GM12878 (cell line): Measurements from ENCODE around the gene PTGES3L. TPM values are rescaled to one million over a fixed set of nuclear protein-coding genes. Genes with fewer than 3 reads are reported as not detected.

Experiments used
- ATAC-seq: fragments of 200-7000 bp; cut with Tn5 transposase; 3 replicates; pipeline ENCODE4 v1.9.1; 2020; ENCODE audit warnings: mild to moderate bottlenecking, moderate library complexity
- BruUV-seq: library from RNA; stranded (reverse); fragments of 400-500 nt; replicated peaks from 2 replicates; lab custom pipeline; 2021; lab: Mats Ljungman, UMichigan
- CTCF ChIA-PET: fragments of 300-600 bp; sonication (Branson Sonifier 250); formaldehyde crosslinking; extraction: SDS; loops from one replicate; lab custom pipeline; 2021; ENCODE audit warnings: inconsistent platforms; lab: Yijun Ruan, JAX
- POLR2A ChIA-PET: fragments of 350-600 bp; formaldehyde crosslinking; extraction: SDS; loops from one replicate; lab custom pipeline; 2021; ENCODE audit warnings: inconsistent platforms; lab: Charles Lee
- RAD21 ChIA-PET: fragments of 300-600 bp; sonication (Branson Sonifier 250); formaldehyde crosslinking; loops from one replicate; lab custom pipeline; 2023; ENCODE audit warnings: antibody characterized with exemption; ENCODE audit not compliant: unreplicated experiment; lab: Charles Lee
- SMC1A ChIA-PET: fragments of 300-600 bp; sonication (Branson Sonifier 250); formaldehyde crosslinking; loops from one replicate; lab custom pipeline; 2023; ENCODE audit not compliant: unreplicated experiment, uncharacterized antibody; lab: Charles Lee
- DNase-seq: peaks from one replicate; pipeline ENCODE4 v3.0.0-alpha.2; 2011; ENCODE audit warnings: low read depth, low spot score
- FAIRE-seq: peaks from 3 replicates; lab custom pipeline; 2011; peaks lifted over from hg19 to GRCh38; lab: Jason Lieb, UNC
- H2AFZ ChIP-seq: 2 replicates; pipeline ENCODE4 v1.6.0; 2011; ENCODE audit warnings: low read depth, low read length, control low read depth; ENCODE audit not compliant: control insufficient read depth
- H3K27ac ChIP-seq: 2 replicates; pipeline ENCODE4 v1.5.1; 2011; ENCODE audit warnings: control low read depth; ENCODE audit not compliant: control insufficient read depth, insufficient read depth
- H3K27me3 ChIP-seq, 2 experiments: replicated peaks in 1 of 2; 2 replicates each; pipeline versions ENCODE4 v1.6.0 to v1.6.1; 2011; ENCODE audit warnings: low read length in 1 of 2; ENCODE audit not compliant: control insufficient read depth in 2 of 2, insufficient read depth in 2 of 2
- H3K36me3 ChIP-seq, 2 experiments: 2 replicates each; pipeline ENCODE4 v1.5.1; 2011; ENCODE audit warnings: low read length in 1 of 2; ENCODE audit not compliant: control insufficient read depth in 2 of 2, insufficient read depth in 2 of 2
- H3K4me1 ChIP-seq: 2 replicates; pipeline ENCODE4 v1.6.1; 2011; ENCODE audit warnings: mild to moderate bottlenecking, low read length, moderate library complexity, mixed read lengths; ENCODE audit not compliant: control insufficient read depth, insufficient read depth
- H3K4me2 ChIP-seq: 2 replicates; pipeline ENCODE4 v1.6.0; 2011; ENCODE audit warnings: control low read depth; ENCODE audit not compliant: control insufficient read depth, insufficient read depth
- H3K4me3 ChIP-seq: fragments of 200-600 bp; sonication (generic); 2 replicates; pipeline ENCODE4 v1.5.1; 2016
- H3K79me2 ChIP-seq: 2 replicates; pipeline ENCODE4 v1.6.0; 2011; ENCODE audit warnings: low read length; ENCODE audit not compliant: control insufficient read depth, insufficient read depth
- H3K9ac ChIP-seq: 2 replicates; pipeline ENCODE4 v1.8.0; 2011; ENCODE audit warnings: low read length, control low read depth, mixed read lengths; ENCODE audit not compliant: control insufficient read depth, insufficient read depth
- H3K9me3 ChIP-seq: replicated peaks from 3 replicates; pipeline ENCODE4 v1.5.1; 2011; ENCODE audit warnings: mild to moderate bottlenecking, low read length; ENCODE audit not compliant: control insufficient read depth, insufficient read depth
- H4K20me1 ChIP-seq: 2 replicates; pipeline ENCODE4 v1.6.0; 2011; ENCODE audit not compliant: control insufficient read depth, insufficient read depth
- CBFB ChIP-seq: IDR thresholded peaks from 2 replicates; pipeline ENCODE4 v1.6.1; 2016; ENCODE audit warnings: antibody characterized with exemption, low read depth
- GABPA ChIP-seq: IDR thresholded peaks from 2 replicates; pipeline ENCODE4 v1.6.1; 2014; ENCODE audit warnings: antibody characterized with exemption, low read depth, mild to moderate bottlenecking, inconsistent platforms
- HCFC1 ChIP-seq: fragments of 150-350 bp; IDR thresholded peaks from 2 replicates; pipeline ENCODE4 v1.6.1; 2014; ENCODE audit warnings: low read length
- NFXL1 ChIP-seq: fragments of 450-650 bp; IDR thresholded peaks from 2 replicates; pipeline ENCODE4 v1.6.1; 2017; ENCODE audit warnings: antibody characterized with exemption, mild to moderate bottlenecking, borderline replicate concordance
- NR2C1 ChIP-seq: fragments of 450-650 bp; IDR thresholded peaks from 2 replicates; pipeline ENCODE4 v1.6.1; 2017; ENCODE audit warnings: antibody characterized with exemption, mild to moderate bottlenecking, moderate library complexity
- NR2F1 ChIP-seq: fragments of 450-650 bp; conservative IDR thresholded peaks from 2 replicates; pipeline ENCODE4 v1.6.1; 2017; ENCODE audit warnings: mild to moderate bottlenecking
- RAD51 ChIP-seq: fragments of 450-650 bp; IDR thresholded peaks from 2 replicates; pipeline ENCODE4 v1.6.1; 2016; ENCODE audit warnings: moderate library complexity, mild to moderate bottlenecking, inconsistent platforms
- WGBS: methylation state at CpG from one replicate; pipeline ENCODE4 v1.1.6; 2016; ENCODE audit warnings: low lambda C conversion rate; ENCODE audit not compliant: insufficient replicate concordance, insufficient coverage; ENCODE audit errors: missing lambda C conversion rate; 5-methylcytosine and 5-hydroxymethylcytosine counted together
- in situ Hi-C: fragments of 300-500 bp; cut with MboI; formaldehyde crosslinking; loops from 9 replicates; pipeline ENCODE4 v1.14.3; 2018; ENCODE audit warnings: mixed read lengths
- intact Hi-C: fragments of 100-400 bp; cut with micrococcal nuclease; formaldehyde crosslinking; loops from one replicate; pipeline ENCODE4 v1.14.2; 2022; ENCODE audit not compliant: unreplicated experiment
- polyA plus RNA-seq, 11 experiments: library from polyadenylated mRNA; depleted of rRNA in 4 of 11; unstranded in 6 of 11; stranded (reverse) in 5 of 11; fragments of >200 nt; fragmentation: Nextera tagmentation in 4 of 11; fragmentation: Illumina TruSeq in 1 of 11; extraction: Ambion mirVana in 4 of 11; extraction: Trizol in 1 of 11; gene quantifications; 1 replicate in 1 of 11; 2 replicates in 10 of 11; pipeline versions ENCODE4 v1.2.1 to v1.2.3, GENCODE V29; 2011 to 2016; ENCODE audit warnings: inconsistent platforms in 2 of 11, missing spikeins in 2 of 11, low read depth in 1 of 11
- total RNA-seq, 4 experiments: library from RNA; depleted of rRNA in 3 of 4; stranded (reverse); fragments of >200 nt in 3 of 4; fragmentation: Illumina TruSeq in 1 of 4; extraction: Trizol in 1 of 4; gene quantifications; 2 replicates each; pipeline versions ENCODE4 v1.2.1 to v1.2.3, GENCODE V29; 2013 to 2021
- TF ChIP-seq, protein P1 (sequence below): fragments of 450-650 bp; IDR thresholded peaks from 2 replicates; pipeline ENCODE4 v1.6.1; 2016; ENCODE audit warnings: mild to moderate bottlenecking
- TF ChIP-seq, protein P2 (sequence below): fragments of 450-650 bp; IDR thresholded peaks from 2 replicates; pipeline ENCODE4 v1.6.1; 2016; ENCODE audit warnings: mild to moderate bottlenecking, moderate library complexity, borderline replicate concordance

The PTGES3L gene
- total and polyA plus RNA-seq, 10 of the 15 experiments (the other 5 are each of a cell fraction or from before 2014, with no cell fraction given), result 0.11 to 2.3 (median 0.98) TPM

DNA sequence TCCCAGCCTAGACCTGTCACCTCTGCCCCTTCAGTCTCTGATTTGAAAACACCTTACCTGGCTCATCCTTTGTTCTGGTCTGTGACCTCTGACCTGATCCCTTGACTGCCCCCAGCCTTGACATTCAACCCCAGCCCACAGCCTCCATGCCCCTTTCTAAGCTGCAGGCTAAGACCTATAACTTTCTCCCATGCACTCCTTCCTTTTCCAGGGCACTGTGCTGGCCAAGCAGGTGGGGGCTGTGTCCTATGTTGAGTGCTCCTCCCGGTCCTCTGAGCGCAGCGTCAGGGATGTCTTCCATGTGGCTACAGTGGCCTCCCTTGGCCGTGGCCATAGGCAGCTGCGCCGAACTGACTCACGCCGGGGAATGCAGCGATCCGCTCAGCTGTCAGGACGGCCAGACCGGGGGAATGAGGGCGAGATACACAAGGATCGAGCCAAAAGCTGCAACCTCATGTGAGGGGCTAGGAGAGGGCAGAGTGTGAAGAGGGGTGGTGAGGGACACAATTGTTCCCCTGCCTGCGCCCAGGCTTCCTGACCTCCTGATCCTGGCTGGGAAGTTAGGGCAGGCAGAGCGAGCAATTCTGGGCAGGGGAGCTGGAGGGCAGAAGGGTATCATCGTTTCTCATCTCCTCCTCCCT is 48.5 kb upstream of the PTGES3L start:
- H3K9me3 ChIP-seq, result no peaks in the 10 kb centered on the region
- ChIA-PET SMC1A (no interaction called here), RAD21 (no interaction called here), POLR2A (no interaction called here)
- no peaks in the 10 kb centered on the region for H3K79me2 ChIP-seq
- no TSS peak for BruUV-seq
- WGBS, result 83% methylated on average over 17 of the region's 17 CpGs
- in situ Hi-C loops, result loop anchor here (10.0 kb wide), 1 partner anchor 186 kb away; the partner anchor contains the start of gene TMEM106A
- no peaks in the 10 kb centered on the region for H3K27me3 ChIP-seq
- no peak for ATAC-seq
- no peak for DNase-seq
- intact Hi-C loops, result no loop called here
- no peak overlapping the region for H2AFZ ChIP-seq
- no peak for TF ChIP-seq NR2F1
- TF ChIP-seq NR2C1, result no peak
- TF ChIP-seq GABPA, result no peak
- TF ChIP-seq, protein P1, sequence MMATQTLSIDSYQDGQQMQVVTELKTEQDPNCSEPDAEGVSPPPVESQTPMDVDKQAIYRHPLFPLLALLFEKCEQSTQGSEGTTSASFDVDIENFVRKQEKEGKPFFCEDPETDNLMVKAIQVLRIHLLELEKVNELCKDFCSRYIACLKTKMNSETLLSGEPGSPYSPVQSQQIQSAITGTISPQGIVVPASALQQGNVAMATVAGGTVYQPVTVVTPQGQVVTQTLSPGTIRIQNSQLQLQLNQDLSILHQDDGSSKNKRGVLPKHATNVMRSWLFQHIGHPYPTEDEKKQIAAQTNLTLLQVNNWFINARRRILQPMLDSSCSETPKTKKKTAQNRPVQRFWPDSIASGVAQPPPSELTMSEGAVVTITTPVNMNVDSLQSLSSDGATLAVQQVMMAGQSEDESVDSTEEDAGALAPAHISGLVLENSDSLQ, result no peak
- no peak for TF ChIP-seq RAD51
- TF ChIP-seq HCFC1, result no peak
- TF ChIP-seq CBFB, result no peak
- TF ChIP-seq, protein P2, sequence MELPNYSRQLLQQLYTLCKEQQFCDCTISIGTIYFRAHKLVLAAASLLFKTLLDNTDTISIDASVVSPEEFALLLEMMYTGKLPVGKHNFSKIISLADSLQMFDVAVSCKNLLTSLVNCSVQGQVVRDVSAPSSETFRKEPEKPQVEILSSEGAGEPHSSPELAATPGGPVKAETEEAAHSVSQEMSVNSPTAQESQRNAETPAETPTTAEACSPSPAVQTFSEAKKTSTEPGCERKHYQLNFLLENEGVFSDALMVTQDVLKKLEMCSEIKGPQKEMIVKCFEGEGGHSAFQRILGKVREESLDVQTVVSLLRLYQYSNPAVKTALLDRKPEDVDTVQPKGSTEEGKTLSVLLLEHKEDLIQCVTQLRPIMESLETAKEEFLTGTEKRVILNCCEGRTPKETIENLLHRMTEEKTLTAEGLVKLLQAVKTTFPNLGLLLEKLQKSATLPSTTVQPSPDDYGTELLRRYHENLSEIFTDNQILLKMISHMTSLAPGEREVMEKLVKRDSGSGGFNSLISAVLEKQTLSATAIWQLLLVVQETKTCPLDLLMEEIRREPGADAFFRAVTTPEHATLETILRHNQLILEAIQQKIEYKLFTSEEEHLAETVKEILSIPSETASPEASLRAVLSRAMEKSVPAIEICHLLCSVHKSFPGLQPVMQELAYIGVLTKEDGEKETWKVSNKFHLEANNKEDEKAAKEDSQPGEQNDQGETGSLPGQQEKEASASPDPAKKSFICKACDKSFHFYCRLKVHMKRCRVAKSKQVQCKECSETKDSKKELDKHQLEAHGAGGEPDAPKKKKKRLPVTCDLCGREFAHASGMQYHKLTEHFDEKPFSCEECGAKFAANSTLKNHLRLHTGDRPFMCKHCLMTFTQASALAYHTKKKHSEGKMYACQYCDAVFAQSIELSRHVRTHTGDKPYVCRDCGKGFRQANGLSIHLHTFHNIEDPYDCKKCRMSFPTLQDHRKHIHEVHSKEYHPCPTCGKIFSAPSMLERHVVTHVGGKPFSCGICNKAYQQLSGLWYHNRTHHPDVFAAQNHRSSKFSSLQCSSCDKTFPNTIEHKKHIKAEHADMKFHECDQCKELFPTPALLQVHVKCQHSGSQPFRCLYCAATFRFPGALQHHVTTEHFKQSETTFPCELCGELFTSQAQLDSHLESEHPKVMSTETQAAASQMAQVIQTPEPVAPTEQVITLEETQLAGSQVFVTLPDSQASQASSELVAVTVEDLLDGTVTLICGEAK, result no peak
- no peak for TF ChIP-seq NFXL1
- TF ChIP-seq, all 136 proteins: peak for 0
- peaks cover 7% of the 10 kb centered on the region; the same call in 1 of the 2 replicates for H3K4me1 ChIP-seq
- H4K20me1 ChIP-seq, result no peaks in the 10 kb centered on the region
- H3K4me3 ChIP-seq, result no peak overlapping the region
- no peak overlapping the region for H3K9ac ChIP-seq
- H3K36me3 ChIP-seq, result no peaks in the 10 kb centered on the region
- no peak overlapping the region for H3K27ac ChIP-seq
- FAIRE-seq, result no peak
- CTCF ChIA-PET, result interaction anchor here (1.3 kb wide), 1 partner anchor 15 kb away, joined by 3 read pairs; no protein-coding TSS in a partner anchor
- H3K4me2 ChIP-seq, result no peak overlapping the region
